Measurements from ENCODE around the gene CAMTA1.

GRCh38 chr1:7019510-7019909 lies 234.3 kb downstream of the CAMTA1 start:
- no peak for TF ChIP-seq IRF1 (CRISPR knock-in tag; IDR thresholded peaks at IDR 0.05; ENCODE audit: borderline replicate concordance)
- TF ChIP-seq HMGXB4 (CRISPR knock-in tag; IDR thresholded peaks at IDR 0.05) = no peak
- no peak for TF ChIP-seq ZNF23 (CRISPR knock-in tag; IDR thresholded peaks at IDR 0.05)
- TF ChIP-seq ZC3H11A (IDR thresholded peaks at IDR 0.05; ENCODE audit: low read depth, low read length) = no peak
- TF ChIP-seq MECOM (CRISPR knock-in tag; IDR thresholded peaks at IDR 0.05) = no peak
- no peak for TF ChIP-seq POLR2A (conservative IDR thresholded peaks at IDR 0.05)
- TF ChIP-seq HDAC6 (IDR thresholded peaks at IDR 0.05; ENCODE audit: low read depth, low read length) = no peak
- TF ChIP-seq CTCF (IDR thresholded peaks at IDR 0.05 in 2 of 3, conservative IDR thresholded peaks at IDR 0.05 in 1 of 3; ENCODE audit: insufficient read depth in 2 of 3, low read depth in 1 of 3, low read length in 3 of 3) = no peak
- no peak for TF ChIP-seq EGR1 (conservative IDR thresholded peaks at IDR 0.05)
- no peak for TF ChIP-seq ZNF232 (CRISPR knock-in tag; IDR thresholded peaks at IDR 0.05)
- no peak for TF ChIP-seq ZNF184 (CRISPR knock-in tag; IDR thresholded peaks at IDR 0.05)
